AG04450 (cell line): ENCODE measurements around the gene PIK3R5. TPM values are rescaled to one million over a fixed set of nuclear protein-coding genes. Genes with fewer than 3 reads are reported as not detected.

Source experiments
- CTCF ChIA-PET: fragments of 300-600, 350-600 bp; formaldehyde crosslinking; extraction: SDS; loops from one replicate; lab custom pipeline; 2022; ENCODE audit warnings: antibody characterized with exemption, inconsistent platforms; lab: Charles Lee
- POLR2A ChIA-PET: fragments of 350-600 bp; formaldehyde crosslinking; extraction: SDS; loops from one replicate; lab custom pipeline; 2021; ENCODE audit warnings: antibody characterized with exemption, inconsistent platforms; lab: Yijun Ruan, JAX
- DNase-seq: peaks from one replicate; pipeline ENCODE4 v3.0.0-alpha.2; 2011; ENCODE audit warnings: low read depth, low spot score
- H3K27ac ChIP-seq: one replicate; pipeline ENCODE4 v1.5.1; 2012; ENCODE audit warnings: low read depth, low read length, control low read depth
- H3K27me3 ChIP-seq: one replicate; pipeline ENCODE4 v1.6.0; 2012; ENCODE audit warnings: low read length; ENCODE audit not compliant: control insufficient read depth, insufficient read depth
- H3K4me3 ChIP-seq: 2 replicates; pipeline ENCODE4 v1.5.1; 2011; ENCODE audit warnings: mild to moderate bottlenecking, low read depth, low read length, control low read depth
- H3K9me3 ChIP-seq: 2 replicates; pipeline ENCODE4 v1.5.1; 2012; ENCODE audit warnings: low read length; ENCODE audit not compliant: control insufficient read depth, insufficient read depth
- CTCF ChIP-seq: IDR thresholded peaks from 2 replicates; pipeline ENCODE4 v1.5.1; 2011; ENCODE audit warnings: low read depth, low read length, control low read depth, inconsistent platforms
- polyA plus RNA-seq: library from polyadenylated mRNA; depleted of rRNA; stranded (reverse); fragments of >200 nt; gene quantifications from 2 replicates; pipeline ENCODE4 v1.2.3, GENCODE V29; 2011

The PIK3R5 gene
- polyA plus RNA-seq, 1 experiment, result not detected

GRCh38 chr17:8966926-8967325 lies 1.4 kb upstream of the PIK3R5 start:
- TF ChIP-seq CTCF, result no peak
- H3K4me3 ChIP-seq, result no peak overlapping the region
- H3K27me3 ChIP-seq, result no peaks in the 10 kb centered on the region
- ChIA-PET POLR2A (no interaction called here), CTCF (no interaction called here)
- peaks cover 12% of the 10 kb centered on the region; the same call in 1 of the 2 replicates for H3K9me3 ChIP-seq
- no peak for DNase-seq
- no peak overlapping the region for H3K27ac ChIP-seq

GRCh38 chr17:8964801-8965393 lies 610 bp downstream of the PIK3R5 start:
- ChIA-PET CTCF (no interaction called here), POLR2A (no interaction called here)
- no peak overlapping the region for H3K27ac ChIP-seq
- peaks cover 12% of the 10 kb centered on the region; the same call in 1 of the 2 replicates for H3K9me3 ChIP-seq
- no peak for DNase-seq
- H3K27me3 ChIP-seq, result no peaks in the 10 kb centered on the region
- no peak for TF ChIP-seq CTCF
- H3K4me3 ChIP-seq, result no peak overlapping the region

GRCh38 chr17:8963647-8964258 lies 1.8 kb downstream of the PIK3R5 start:
- Histone ChIP-seq H3K27ac (no peak overlapping the region), H3K4me3 (no peak overlapping the region), H3K9me3 (peaks cover 12% of the 10 kb centered on the region; the same call in 1 of the 2 replicates), H3K27me3 (no peaks in the 10 kb centered on the region)
- ChIA-PET POLR2A (no interaction called here), CTCF (no interaction called here)
- DNase-seq, result no peak
- TF ChIP-seq CTCF, result no peak

- H3K27ac ChIP-seq, result no peak overlapping the region
- H3K9me3 ChIP-seq, result peaks cover 12% of the 10 kb centered on the region; the same call in 1 of the 2 replicates
- H3K4me3 ChIP-seq, result no peak overlapping the region
- ChIA-PET CTCF (no interaction called here), POLR2A (no interaction called here)
- no peak for TF ChIP-seq CTCF
- no peak for DNase-seq
- no peaks in the 10 kb centered on the region for H3K27me3 ChIP-seq
Observed at GRCh38 chr17:8963014-8963413, 2.5 kb downstream of the PIK3R5 start.

- no peak for DNase-seq
- POLR2A ChIA-PET, result no interaction called here
- Histone ChIP-seq H3K4me3 (no peak overlapping the region), H3K27me3 (no peaks in the 10 kb centered on the region), H3K27ac (no peak overlapping the region), H3K9me3 (peaks cover 12% of the 10 kb centered on the region; the same call in 1 of the 2 replicates)
- CTCF ChIA-PET, result no interaction called here
- no peak for TF ChIP-seq CTCF
Observed at GRCh38 chr17:8961829-8962228, 3.7 kb downstream of the PIK3R5 start.
